HG03139 (cell line): ENCODE measurements around the gene APH1A.
"Not testable (repeated sequence)": the region's sequence is repeated elsewhere in the genome, so short reads cannot be mapped to it uniquely, and the experiment has no call there.

ENCODE experiments used
- ATAC-seq: cut with Tn5 transposase; IDR thresholded peaks from one replicate; pipeline ENCODE4 v1.9.1; 2021; ENCODE audit not compliant: unreplicated experiment

Gene APH1A

DNA sequence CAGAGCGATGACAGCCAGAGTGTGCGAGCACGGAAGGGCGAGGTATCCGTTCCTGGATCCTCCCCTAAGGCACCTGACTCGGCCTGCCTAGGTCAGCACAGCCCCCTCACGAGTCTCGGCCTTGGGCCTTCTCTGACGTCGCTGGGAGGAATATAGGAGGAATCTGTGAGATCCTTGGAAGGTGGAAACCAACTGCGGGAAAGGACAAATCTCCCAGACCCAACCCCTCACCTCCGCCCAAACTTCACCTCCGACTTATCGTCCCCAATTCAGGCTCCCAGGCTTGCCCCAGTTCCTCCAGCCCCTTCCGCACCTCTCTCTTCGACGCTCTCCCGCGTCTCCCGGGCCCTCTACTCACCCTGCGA, 494 bp downstream of the APH1A start:
- no peak for ATAC-seq

DNA sequence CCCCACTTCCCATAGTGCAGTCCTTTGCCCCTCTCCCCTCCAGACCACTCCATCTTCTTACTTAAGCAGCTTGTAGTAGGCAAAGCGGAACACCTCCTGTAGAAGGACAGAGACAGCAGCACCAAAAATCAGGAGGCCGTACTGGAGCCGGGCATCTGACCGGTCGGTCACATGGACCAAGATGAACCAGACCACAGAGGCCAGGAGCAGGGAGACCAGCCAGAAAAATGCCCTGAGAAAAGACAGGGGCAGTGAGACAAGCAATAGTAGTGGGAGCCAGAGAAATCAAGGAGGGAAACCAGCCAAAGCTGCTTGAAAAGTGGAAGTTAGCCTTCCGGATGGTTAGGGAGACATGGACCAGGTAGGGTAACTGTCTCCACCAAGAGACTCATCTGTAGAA, 920 bp downstream of the APH1A start:
- no peak for ATAC-seq

GRCh38 chr1:150263549-150263948, 5.3 kb downstream of the APH1A start:
- no peak for ATAC-seq

GRCh38 chr1:150262388-150263320, 6.2 kb downstream of the APH1A start:
- no peak for ATAC-seq

DNA sequence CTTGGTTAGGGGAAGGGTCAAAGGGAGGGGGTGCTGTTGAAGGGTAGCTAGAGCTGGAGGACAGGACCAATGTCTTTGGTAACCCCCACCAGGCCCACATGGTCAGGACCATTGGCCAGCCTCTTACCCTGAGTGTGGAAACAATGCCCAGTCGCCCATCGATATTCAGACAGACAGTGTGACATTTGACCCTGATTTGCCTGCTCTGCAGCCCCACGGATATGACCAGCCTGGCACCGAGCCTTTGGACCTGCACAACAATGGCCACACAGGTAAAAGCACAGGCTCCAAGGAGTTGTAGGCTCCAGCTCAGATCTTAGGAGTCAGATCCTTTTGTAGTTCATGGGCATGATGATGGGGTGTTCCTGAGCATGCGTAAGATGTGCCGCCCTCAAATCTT, 7.4 kb downstream of the APH1A start:
- ATAC-seq: no peak

GRCh38 chr1:150259758-150260669, 8.8 kb downstream of the APH1A start:
- ATAC-seq: no peak

DNA sequence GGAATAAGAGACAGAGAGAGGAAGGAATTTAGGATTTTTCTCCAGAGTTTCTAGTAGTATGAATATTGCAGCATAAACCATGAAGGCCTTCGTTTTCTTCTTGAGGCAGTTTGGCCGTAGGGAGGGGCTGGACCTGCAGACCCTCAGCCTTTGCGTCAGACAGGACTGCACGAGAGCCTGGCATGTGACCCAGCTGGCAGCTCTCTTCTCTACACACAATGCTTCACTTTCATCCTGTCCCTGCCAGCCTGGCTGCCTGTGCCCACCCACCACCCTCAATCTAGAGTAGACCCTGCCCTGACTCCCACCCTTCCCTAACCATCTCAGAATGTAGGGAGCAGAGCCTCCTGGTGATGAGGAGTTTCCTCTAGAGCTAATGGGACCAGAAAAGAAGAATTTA, 9.6 kb downstream of the APH1A start:
- ATAC-seq: no peak

DNA sequence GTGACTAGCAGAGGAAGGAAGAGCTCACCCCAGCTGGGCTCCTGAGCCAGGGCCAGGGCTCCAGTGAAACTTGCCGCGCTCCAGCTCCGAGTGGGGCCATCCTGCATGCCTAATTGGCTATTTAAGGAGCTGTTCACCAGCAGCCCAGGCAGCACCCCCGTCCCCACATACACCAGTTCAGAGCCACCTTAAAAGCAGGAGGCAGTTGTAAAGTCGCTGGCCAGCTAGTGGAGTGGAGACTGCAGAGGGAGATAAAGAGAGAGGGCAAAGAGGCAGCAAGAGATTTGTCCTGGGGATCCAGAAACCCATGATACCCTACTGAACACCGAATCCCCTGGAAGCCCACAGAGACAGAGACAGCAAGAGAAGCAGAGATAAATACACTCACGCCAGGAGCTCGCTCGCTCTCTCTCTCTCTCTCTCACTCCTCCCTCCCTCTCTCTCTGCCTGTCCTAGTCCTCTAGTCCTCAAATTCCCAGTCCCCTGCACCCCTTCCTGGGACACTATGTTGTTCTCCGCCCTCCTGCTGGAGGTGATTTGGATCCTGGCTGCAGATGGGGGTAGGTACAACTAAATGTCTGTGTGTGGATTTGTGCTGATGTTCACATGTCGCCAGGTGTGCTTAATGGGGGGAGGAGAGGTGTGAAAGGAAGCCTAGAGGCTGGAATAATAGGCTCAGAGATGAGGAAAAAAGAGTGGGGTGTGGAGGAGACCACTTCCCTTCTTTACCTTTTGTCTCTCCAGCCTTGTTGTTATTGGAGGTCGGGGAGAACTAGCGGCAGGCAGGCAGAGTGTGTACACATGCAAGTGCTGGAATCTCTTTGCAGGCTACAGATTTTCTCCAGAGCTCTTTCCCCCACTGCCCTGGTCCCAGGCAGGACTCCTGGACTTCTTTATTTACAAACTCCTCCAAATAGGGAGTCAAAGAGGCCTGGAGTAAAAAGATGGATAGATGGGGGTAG, 10.9 kb downstream of the APH1A start, which contains the start of gene CA14:
Gene CA14 (plus strand): TSS at position 151 of the 962 bp plus-strand sequence. CDS start 355 bp downstream, at position 506.
- no peak for ATAC-seq

- no peak for ATAC-seq
These were observed 12.1 kb downstream of the APH1A start for GRCh38 chr1:150256554-150257341.

- no peak for ATAC-seq
These were observed 12.6 kb downstream of the APH1A start for GRCh38 chr1:150256198-150256553.

- no peak for ATAC-seq
These were observed 18.9 kb downstream of the APH1A start for GRCh38 chr1:150249936-150250335.

GRCh38 chr1:150243003-150243402, 25.8 kb downstream of the APH1A start:
- no peak for ATAC-seq

GRCh38 chr1:150237746-150238145, 31.1 kb downstream of the APH1A start:
- ATAC-seq: no peak

DNA sequence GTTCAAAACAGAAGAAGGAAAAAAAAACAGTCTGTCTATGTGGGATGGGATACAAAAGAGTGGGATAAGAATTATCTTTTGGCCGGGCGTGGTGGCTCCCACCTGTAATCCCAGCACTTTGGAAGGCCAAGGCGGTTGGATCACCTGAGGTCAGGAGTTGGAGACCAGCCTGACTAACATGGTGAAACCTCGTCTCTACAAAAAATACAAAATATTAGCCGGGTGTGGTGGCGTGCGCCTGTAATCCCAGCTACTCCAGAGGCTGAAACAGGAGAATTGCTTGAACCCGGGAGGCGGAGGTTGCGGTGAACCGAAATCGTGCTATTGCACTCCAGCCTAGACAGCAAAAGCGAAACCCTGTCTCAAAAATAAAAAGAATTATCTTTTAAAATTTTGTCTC, 31.6 kb downstream of the APH1A start:
- not testable (repeated sequence) for ATAC-seq

DNA sequence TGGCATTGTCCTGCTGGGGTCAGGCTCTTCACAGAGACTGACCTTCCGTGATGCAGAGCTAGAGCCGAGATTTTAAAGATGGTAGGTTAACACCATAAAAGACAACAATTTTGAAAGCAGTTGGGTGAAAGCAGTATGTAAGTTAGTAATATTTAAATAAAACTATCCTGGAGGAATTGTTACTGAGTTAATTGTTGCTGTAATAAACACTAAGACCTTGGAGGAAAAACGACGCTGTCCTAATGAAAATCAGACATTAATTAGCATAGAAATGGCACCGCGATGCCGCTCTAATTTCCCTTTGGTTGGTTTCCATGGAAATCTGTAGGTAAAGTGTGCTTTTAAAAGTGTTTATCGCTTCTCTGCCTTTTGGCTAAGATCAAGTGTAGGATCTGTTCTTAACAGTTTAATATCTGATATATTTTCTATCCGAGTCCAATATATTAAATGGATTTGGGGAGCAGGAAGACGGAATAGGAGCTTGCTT, 32.2 kb downstream of the APH1A start:
- ATAC-seq: no peak

DNA sequence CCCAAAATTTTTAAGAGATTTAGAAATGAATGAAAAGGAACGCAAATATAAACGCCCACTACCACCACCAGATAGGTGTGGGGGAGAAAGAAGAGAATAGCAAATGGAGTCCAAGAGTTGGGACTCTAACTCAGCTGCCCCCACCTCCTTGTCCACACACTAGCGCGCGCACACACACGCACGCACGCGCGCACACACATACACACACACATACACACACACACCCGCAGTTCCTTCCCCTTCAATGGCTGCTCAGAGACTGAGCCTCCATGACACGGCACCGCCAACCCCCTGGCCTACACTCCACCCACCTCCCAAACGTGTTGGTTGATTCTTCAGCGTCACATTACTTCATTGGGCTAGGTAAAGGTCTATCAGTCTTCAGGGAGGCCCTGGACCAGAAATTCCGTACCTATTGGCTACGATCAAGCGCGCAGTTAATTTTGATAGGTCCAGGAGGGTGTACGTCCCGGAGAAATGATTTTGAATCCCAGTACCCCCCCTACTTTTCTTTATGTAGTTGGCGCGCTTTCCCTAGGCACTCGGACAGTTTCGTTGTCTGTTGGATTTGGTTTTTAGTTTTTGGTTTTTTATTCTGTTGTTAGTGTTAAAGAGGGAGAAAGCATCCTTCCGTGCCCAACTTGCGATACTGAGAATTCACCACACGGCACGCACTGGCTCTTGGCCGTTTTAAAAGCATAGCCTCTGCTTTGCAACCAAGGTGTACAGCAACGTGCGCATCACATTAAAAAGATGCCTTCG, 32.8 kb downstream of the APH1A start, which contains the start of gene ANP32E:
Gene ANP32E (minus strand): TSS at position 261 of the 762 bp plus-strand sequence. CDS start 326 bp downstream, outside the sequence.
- ATAC-seq: peak; percentile 75

DNA sequence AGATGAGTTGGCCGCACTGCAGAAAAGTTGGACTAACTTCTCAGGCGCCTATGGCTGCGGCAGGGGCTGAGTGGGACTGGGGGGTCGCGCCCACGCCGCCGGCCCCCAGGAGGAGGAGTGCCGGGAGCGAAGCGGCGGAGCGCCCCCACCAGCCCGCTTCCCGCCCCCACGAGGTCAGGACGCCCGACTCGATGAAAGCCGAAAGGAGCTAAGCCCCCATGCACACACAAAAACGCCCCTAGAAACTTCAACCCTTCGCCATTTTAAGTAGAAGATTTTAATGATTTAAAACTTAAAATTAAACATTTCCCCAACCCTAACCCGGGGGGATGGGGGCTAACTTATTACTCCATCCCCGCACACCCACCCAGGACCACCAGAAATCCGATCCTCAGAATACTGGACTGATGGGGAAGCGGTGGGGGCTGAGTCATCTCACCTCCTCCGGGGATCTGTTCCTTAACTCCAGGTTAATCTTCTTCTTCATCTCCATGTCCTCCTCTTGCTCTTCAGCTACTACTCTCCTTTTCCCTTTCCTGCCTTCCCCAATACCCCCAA, 33.4 kb downstream of the APH1A start:
- ATAC-seq: no peak

- ATAC-seq: peak; percentile 53
These were observed 34.1 kb downstream of the APH1A start for GRCh38 chr1:150234566-150235293.
